HG02642 (cell line): Measurements from ENCODE around the gene PCSK7.

Experiments
- ATAC-seq: cut with Tn5 transposase; IDR thresholded peaks from one replicate; pipeline ENCODE4 v1.9.1; 2021; ENCODE audit warnings: mild to moderate bottlenecking; ENCODE audit not compliant: unreplicated experiment, poor library complexity

The PCSK7 gene

DNA sequence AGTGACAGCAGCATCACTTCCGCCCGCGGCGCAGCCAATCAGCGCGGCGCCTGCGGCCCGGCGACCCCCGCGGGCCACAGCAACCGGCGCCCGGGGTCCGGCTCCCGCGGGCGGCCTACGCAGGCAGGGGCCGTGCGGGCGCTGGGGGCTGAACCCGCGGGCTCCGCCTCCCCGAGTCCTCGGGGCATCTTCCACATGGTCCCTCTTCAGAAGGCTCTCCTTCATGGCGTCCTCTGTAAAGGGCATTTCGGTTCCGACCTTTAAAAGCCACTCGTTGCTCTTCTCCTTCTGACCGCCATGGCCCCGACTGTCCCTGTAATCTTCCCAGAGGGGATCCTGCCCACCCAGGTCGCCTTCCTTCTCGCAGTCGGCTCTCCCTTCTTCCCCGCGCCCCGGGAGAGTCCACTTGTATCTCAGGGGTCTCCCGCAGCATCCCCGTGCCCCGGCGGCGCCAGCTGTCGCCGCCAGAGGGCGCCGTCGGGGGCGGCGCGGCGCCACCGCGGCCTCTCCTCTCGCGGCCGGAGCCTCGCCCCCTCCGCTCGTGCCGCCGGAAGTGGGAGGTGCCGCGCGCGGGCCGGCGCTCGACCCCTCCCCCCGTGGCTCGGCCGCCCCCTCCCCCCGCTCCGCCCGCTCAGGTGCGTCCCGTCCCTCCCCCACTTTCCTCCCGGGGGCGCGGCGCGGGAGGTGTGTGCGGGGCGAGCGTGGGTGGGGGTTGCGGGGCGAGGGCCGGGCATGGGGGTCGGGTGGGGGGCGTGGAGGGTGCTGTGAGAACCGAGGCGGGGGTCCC is 412 bp upstream of the PCSK7 start, which contains the start of gene RNF214:
Gene RNF214, plus strand, starts transcription at position 580 of the 787 bp plus-strand sequence. CDS start 1,602 bp downstream, outside the sequence.
- ATAC-seq = peak; percentile 74

- peak; percentile 2 for ATAC-seq
Measured at GRCh38 chr11:117230999-117231841, 653 bp downstream of the PCSK7 start.

GRCh38 chr11:117230286-117230961 is 1.4 kb downstream of the PCSK7 start:
- ATAC-seq = no peak

GRCh38 chr11:117229931-117230285 is 2.0 kb downstream of the PCSK7 start:
- no peak for ATAC-seq

DNA sequence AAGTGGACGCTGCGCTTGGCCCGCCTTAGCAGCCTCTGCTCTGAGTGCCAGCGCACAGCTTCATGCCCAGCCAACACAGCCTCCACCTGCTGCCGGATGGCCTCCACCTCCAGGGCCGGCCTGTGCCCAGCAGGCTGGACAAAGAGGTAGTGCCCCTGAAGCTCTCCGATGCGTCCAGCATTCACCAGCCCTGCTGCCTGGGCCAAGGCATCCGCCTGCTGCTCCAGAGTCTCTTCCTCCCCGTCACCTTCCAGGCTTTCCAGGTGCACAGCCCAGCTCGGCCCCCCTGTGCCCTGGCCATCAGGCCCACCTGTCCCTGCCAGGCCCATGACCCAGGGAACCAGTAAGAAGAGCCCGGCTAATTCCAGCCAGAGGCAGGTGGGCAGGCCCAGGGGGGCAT is 2.5 kb downstream of the PCSK7 start:
- ATAC-seq = no peak

DNA sequence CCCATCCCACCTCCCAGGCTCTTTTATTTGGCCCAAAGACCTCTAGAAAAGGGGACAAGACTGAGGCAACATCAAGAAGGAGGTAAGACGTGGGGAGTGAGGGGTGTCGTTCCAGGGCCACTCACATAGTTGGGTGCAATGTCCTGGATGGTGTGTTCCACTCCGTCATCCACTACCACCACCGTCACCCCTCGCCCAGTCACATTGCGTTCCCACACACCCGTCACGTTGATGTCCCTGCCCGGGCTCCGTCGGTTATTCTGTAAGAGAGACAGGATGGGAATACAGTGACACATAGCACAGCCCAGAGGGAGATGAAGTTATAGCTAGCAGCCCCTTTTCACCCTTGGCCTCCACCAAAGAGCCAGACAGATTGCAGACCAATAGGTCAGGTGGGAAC is 3.8 kb downstream of the PCSK7 start:
- ATAC-seq = no peak

GRCh38 chr11:117226388-117227385 is 5.2 kb downstream of the PCSK7 start:
- peak; percentile 51 for ATAC-seq

DNA sequence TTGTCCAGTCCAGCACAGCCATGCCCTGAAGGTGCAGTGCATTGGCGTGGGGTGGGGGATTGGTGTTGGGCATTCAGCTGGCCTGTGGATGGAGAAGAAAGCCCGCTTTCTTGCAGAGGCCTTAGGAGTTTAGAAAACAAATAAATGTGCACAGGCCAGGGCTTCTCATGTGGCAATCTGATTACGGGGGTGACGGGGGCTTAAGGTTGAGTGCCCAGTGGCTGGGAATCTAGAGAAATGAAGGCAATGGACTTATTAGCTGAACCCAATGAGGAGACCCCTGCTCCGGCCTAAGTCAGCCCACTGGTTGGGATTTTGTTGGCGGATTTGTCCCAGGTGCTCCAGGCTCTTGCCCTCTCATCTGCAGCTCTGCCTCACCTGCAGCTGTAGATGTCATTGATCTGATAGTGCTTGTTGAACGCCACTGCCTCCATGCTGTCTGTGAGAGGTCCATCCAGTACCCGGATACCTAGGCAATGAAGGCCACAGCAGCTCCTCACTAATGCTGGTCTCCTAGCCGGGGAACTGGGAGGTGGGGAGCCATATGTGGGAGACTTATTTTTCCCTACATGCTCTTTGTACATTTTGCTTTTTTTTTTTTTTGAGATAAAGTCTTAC is 6.2 kb downstream of the PCSK7 start:
- ATAC-seq = no peak

GRCh38 chr11:117223741-117224689 is 7.9 kb downstream of the PCSK7 start:
- ATAC-seq = no peak

- no peak for ATAC-seq
Measured at GRCh38 chr11:117222991-117223740, 8.7 kb downstream of the PCSK7 start.

GRCh38 chr11:117221775-117222517 is 9.9 kb downstream of the PCSK7 start:
- ATAC-seq = no peak

DNA sequence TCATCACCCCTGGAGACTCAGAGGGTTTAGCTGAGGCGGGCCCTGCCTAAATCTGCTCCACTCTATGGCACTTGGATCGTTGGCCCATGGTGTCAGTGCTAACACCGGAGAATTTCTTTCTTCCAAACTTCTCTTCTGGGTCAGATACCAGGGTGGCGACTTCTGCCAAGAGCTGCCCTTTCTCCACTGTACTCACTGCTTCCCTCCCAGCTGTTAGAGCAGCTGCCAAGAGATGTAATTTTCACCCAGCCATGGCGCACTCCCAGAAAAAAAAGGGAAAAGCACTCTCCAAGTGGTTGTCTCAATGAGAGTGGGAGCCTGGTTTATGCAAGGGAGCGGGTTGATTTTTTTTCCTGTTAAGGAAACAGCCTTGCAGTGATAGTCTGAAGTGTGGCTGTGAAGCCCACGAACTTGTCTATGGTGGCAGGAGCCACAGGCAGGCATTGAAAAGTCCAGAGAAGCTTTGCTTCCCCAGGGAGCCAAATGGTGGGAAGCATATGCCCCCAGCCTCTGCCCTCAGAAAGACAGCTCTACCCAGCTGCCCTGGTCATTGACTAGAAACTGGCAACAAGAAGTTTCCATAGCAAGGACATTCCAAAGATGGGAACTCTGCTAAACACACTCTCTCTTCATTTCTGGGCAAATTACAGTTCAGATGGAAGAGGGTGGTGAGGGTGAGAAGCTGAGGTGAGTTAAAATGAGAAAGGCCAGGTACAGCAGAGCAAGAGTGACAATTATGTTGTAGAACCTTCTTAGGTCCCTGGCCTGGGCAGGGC is 10.7 kb downstream of the PCSK7 start:
- no peak for ATAC-seq

DNA sequence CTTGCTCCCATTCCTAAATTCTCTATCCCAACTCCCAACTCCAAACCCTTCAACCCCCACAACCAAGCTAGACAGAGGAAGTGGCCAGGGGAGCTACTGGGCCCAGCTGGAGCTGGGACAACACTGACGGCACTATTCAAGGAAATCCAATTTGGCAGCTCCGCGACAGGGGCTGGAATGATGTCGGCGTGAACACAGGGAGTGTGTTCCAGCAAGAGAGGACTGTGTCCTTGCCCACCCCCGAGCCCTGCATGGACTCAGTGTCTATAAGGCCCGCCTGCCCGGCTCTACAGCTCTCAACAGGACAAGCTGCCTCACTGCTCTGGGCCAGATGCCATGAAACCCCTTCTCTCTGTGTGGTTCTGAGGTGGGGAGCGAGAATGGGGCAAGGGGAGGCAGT is 11.3 kb downstream of the PCSK7 start:
- ATAC-seq = no peak

DNA sequence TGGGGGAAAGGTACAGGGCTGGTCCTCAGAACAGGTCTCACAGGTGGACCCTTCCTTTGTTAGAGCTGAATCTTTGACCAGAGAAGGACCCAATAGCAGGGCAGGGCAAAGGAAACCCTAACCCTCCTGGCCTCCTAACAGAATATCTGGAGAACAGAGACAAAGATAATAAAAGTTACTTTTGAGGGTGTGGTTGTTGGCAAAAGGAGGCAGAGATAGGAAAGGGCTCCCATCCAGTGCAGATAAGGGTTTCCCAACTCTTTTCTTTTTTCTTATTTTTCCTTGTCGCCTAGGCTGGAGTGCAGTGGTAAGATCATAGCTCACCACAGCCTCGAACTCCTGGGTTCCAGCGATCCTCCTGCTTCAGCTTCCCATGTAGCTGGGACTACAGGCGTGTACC is 11.9 kb downstream of the PCSK7 start:
- no peak for ATAC-seq

DNA sequence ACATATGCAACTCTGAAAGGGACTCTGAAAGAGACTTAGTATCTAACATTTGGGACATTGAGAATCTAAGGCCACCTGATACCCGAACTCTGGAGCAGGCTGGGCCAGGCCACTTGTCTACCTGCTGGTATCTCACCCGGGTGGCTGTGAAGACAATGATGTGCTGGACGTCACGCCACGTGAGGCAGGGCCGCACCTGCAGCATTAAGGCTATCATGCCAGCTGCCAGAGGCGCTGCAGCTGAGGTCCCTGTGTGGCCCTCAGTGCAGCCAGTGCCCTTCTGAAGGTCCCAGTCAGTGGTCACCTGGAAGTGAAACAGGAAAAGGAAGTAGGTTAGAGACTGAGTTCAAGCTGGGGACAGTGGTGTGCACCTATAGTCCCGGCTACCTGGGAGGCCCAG is 12.4 kb downstream of the PCSK7 start:
- no peak for ATAC-seq

DNA sequence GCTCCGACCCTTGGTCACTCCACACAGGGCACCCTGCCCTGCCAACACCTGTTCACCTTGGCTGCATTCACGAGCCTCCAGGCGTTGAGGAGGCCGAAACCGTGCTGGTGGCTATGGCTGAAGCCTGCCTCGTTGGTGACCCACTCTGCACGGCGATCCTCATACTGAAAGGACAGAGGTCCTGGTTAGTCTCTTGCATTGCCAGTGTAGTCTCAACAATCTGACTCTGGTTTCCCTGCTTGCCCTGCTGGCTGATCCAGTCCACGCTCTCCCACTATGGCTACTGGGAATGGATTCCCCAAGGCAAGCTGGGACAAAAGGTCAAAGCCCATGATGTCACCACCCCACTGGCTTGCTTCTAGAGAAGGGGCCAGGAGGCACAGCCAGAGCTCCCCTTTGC is 12.9 kb downstream of the PCSK7 start:
- ATAC-seq = no peak
